ES-I3 (cell line): ENCODE data around the gene KRTAP3-3.
"Not testable (repeated sequence)": the region's sequence is repeated elsewhere in the genome, so short reads cannot be mapped to it uniquely, and the experiment has no call there.

Source experiments
- H3K36me3 ChIP-seq: 2 replicates; pipeline ENCODE4 v1.6.1; 2013; ENCODE audit warnings: mild to moderate bottlenecking, low read length, control low read depth, moderate library complexity; ENCODE audit not compliant: insufficient read depth
- H3K4me1 ChIP-seq: 2 replicates; pipeline ENCODE4 v1.6.1; 2013; ENCODE audit warnings: mild to moderate bottlenecking, control low read depth, low read length; ENCODE audit not compliant: insufficient read depth
- H3K9ac ChIP-seq: 2 replicates; pipeline ENCODE4 v1.6.1; 2013; ENCODE audit warnings: low read depth, mild to moderate bottlenecking, low read length, moderate library complexity
- H3K9me3 ChIP-seq: 2 replicates; pipeline ENCODE4 v1.6.1; 2013; ENCODE audit warnings: mild to moderate bottlenecking, low read length, moderate library complexity; ENCODE audit not compliant: control insufficient read depth, insufficient read depth

The KRTAP3-3 gene

GRCh38 chr17:41013606-41014005 lies 19.6 kb upstream of the KRTAP3-3 start:
- H3K9ac ChIP-seq = no peak overlapping the region
- H3K36me3 ChIP-seq = no peaks in the 10 kb centered on the region
- no peaks in the 10 kb centered on the region for H3K9me3 ChIP-seq
- peaks cover 14% of the 10 kb centered on the region for H3K4me1 ChIP-seq

- Histone ChIP-seq H3K36me3 (no peaks in the 10 kb centered on the region), H3K9ac (no peak overlapping the region), H3K9me3 (no peaks in the 10 kb centered on the region), H3K4me1 (peaks cover 14% of the 10 kb centered on the region)
These were observed 19.2 kb upstream of the KRTAP3-3 start for GRCh38 chr17:41013181-41013580.

GRCh38 chr17:41012326-41013120 lies 18.6 kb upstream of the KRTAP3-3 start:
- Histone ChIP-seq H3K36me3 (no peaks in the 10 kb centered on the region), H3K4me1 (peaks cover 14% of the 10 kb centered on the region), H3K9ac (no peak overlapping the region), H3K9me3 (no peaks in the 10 kb centered on the region)

GRCh38 chr17:41010441-41010840 lies 16.5 kb upstream of the KRTAP3-3 start:
- H3K9ac ChIP-seq = no peak overlapping the region
- no peaks in the 10 kb centered on the region for H3K9me3 ChIP-seq
- H3K4me1 ChIP-seq = peaks cover 14% of the 10 kb centered on the region
- no peaks in the 10 kb centered on the region for H3K36me3 ChIP-seq

GRCh38 chr17:41009936-41010335 lies 16.0 kb upstream of the KRTAP3-3 start:
- no peaks in the 10 kb centered on the region for H3K9me3 ChIP-seq
- no peak overlapping the region for H3K9ac ChIP-seq
- peaks cover 14% of the 10 kb centered on the region for H3K4me1 ChIP-seq
- no peaks in the 10 kb centered on the region for H3K36me3 ChIP-seq

- Histone ChIP-seq H3K36me3 (no peaks in the 10 kb centered on the region; the same call in 1 of the 2 replicates), H3K9me3 (no peaks in the 10 kb centered on the region), H3K4me1 (peaks cover 14% of the 10 kb centered on the region), H3K9ac (no peak overlapping the region)
These were observed 15.4 kb upstream of the KRTAP3-3 start for GRCh38 chr17:41009301-41009760.

GRCh38 chr17:41008811-41009210 lies 14.8 kb upstream of the KRTAP3-3 start, which contains the start of gene KRTAP3-1:
Gene KRTAP3-1, minus strand, starts transcription at chr17:41009128. Its CDS starts 54 bp downstream, at chr17:41009074.
- no peaks in the 10 kb centered on the region; the same call in 1 of the 2 replicates for H3K36me3 ChIP-seq
- no peak within 1 kb of the TSS for H3K9ac ChIP-seq
- H3K4me1 ChIP-seq = peaks cover 14% of the 10 kb centered on the region
- no peaks in the 10 kb centered on the region for H3K9me3 ChIP-seq

- Histone ChIP-seq H3K4me1 (peaks cover 8% of the 10 kb centered on the region), H3K9me3 (no peaks in the 10 kb centered on the region), H3K9ac (no peak overlapping the region), H3K36me3 (no peaks in the 10 kb centered on the region; the same call in 1 of the 2 replicates)
These were observed 10.4 kb upstream of the KRTAP3-3 start for GRCh38 chr17:41004397-41004796.

GRCh38 chr17:41003926-41004325 lies 10.0 kb upstream of the KRTAP3-3 start:
- Histone ChIP-seq H3K4me1 (peaks cover 3% of the 10 kb centered on the region; the same call in 1 of the 2 replicates), H3K9ac (no peak overlapping the region), H3K9me3 (no peaks in the 10 kb centered on the region), H3K36me3 (no peaks in the 10 kb centered on the region; the same call in 1 of the 2 replicates)

- H3K36me3 ChIP-seq = no peaks in the 10 kb centered on the region; the same call in 1 of the 2 replicates
- H3K4me1 ChIP-seq = no peaks in the 10 kb centered on the region
- no peaks in the 10 kb centered on the region for H3K9me3 ChIP-seq
- H3K9ac ChIP-seq = no peak overlapping the region
These were observed 8.8 kb upstream of the KRTAP3-3 start for GRCh38 chr17:41002814-41003213.

GRCh38 chr17:41001795-41002194 lies 7.8 kb upstream of the KRTAP3-3 start:
- Histone ChIP-seq H3K9me3 (no peaks in the 10 kb centered on the region), H3K36me3 (no peaks in the 10 kb centered on the region; the same call in 1 of the 2 replicates), H3K9ac (no peak overlapping the region), H3K4me1 (no peaks in the 10 kb centered on the region)

- H3K4me1 ChIP-seq, H3K9me3 ChIP-seq, H3K36me3 ChIP-seq, H3K9ac ChIP-seq: not testable (repeated sequence)
These were observed 5.6 kb upstream of the KRTAP3-3 start, which contains the start of gene KRTAP3-2 for GRCh38 chr17:40999563-40999962. Gene KRTAP3-2, minus strand, starts transcription at chr17:40999906. Its CDS starts 53 bp downstream, at chr17:40999853.

GRCh38 chr17:40997361-40997760 lies 3.4 kb upstream of the KRTAP3-3 start:
- no peaks in the 10 kb centered on the region for H3K9me3 ChIP-seq
- no peaks in the 10 kb centered on the region for H3K4me1 ChIP-seq
- H3K9ac ChIP-seq = no peak overlapping the region
- no peaks in the 10 kb centered on the region for H3K36me3 ChIP-seq

- H3K9me3 ChIP-seq = no peaks in the 10 kb centered on the region
- H3K9ac ChIP-seq = no peak overlapping the region
- no peaks in the 10 kb centered on the region for H3K36me3 ChIP-seq
- H3K4me1 ChIP-seq = no peaks in the 10 kb centered on the region
These were observed 2.9 kb upstream of the KRTAP3-3 start for GRCh38 chr17:40996829-40997228.

- Histone ChIP-seq H3K36me3 (no peaks in the 10 kb centered on the region), H3K9me3 (no peaks in the 10 kb centered on the region), H3K4me1 (no peaks in the 10 kb centered on the region), H3K9ac (no peak overlapping the region)
These were observed 1.2 kb upstream of the KRTAP3-3 start for GRCh38 chr17:40995116-40995515.
